Fibroblast of villous mesenchyme (primary cell): ENCODE measurements around the gene PAM16. TPM values are rescaled to one million over a fixed set of nuclear protein-coding genes. Genes with fewer than 3 reads are reported as not detected.
A peak's percentile ranks its signal among the peaks of the same experiment; 100 is the strongest.

Source experiments
- DNase-seq: peaks from one replicate; pipeline ENCODE4 v3.0.0-alpha.2; 2010; ENCODE audit warnings: low read depth
- H3K4me3 ChIP-seq: 2 replicates; pipeline ENCODE4 v1.5.1; 2011; ENCODE audit warnings: low read depth, mild to moderate bottlenecking, low read length
- total RNA-seq: library from RNA; depleted of rRNA; stranded (reverse); fragments of >200 nt; gene quantifications from 2 replicates; pipeline ENCODE4 v1.2.3, GENCODE V29; 2012
- TF ChIP-seq, protein P1 (sequence below): IDR thresholded peaks from 2 replicates; pipeline ENCODE4 v1.5.1; 2012; ENCODE audit warnings: low read depth, mild to moderate bottlenecking, low read length; ENCODE audit not compliant: insufficient read depth

The PAM16 gene
- total RNA-seq, 1 donor: 19.9 TPM

DNA sequence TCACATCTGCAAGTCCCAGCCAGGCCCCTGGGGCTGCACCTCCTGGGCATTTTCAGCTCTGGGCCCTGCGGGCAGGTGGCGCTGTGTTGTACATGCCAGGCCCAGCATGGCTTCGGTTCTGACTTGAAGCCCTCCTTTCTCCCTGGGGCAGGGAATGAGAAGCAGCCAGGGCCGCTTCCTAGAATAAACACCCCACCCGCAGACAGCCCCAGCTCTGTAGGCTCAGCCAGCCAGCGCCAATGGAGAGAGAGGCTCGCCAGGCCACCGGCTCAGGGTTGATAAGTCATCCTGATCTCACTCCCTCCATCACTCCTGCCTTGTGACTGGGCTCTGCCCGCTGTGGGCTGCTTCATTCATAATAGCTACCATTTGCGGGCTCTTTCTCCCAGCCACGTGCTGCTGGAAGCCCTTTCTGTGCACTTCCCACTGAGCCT lies 41.3 kb downstream of the PAM16 start:
- DNase-seq: peak; percentile 89
- TF ChIP-seq, protein P1, sequence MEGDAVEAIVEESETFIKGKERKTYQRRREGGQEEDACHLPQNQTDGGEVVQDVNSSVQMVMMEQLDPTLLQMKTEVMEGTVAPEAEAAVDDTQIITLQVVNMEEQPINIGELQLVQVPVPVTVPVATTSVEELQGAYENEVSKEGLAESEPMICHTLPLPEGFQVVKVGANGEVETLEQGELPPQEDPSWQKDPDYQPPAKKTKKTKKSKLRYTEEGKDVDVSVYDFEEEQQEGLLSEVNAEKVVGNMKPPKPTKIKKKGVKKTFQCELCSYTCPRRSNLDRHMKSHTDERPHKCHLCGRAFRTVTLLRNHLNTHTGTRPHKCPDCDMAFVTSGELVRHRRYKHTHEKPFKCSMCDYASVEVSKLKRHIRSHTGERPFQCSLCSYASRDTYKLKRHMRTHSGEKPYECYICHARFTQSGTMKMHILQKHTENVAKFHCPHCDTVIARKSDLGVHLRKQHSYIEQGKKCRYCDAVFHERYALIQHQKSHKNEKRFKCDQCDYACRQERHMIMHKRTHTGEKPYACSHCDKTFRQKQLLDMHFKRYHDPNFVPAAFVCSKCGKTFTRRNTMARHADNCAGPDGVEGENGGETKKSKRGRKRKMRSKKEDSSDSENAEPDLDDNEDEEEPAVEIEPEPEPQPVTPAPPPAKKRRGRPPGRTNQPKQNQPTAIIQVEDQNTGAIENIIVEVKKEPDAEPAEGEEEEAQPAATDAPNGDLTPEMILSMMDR: peak; percentile 70
- no peak overlapping the region for H3K4me3 ChIP-seq

DNA sequence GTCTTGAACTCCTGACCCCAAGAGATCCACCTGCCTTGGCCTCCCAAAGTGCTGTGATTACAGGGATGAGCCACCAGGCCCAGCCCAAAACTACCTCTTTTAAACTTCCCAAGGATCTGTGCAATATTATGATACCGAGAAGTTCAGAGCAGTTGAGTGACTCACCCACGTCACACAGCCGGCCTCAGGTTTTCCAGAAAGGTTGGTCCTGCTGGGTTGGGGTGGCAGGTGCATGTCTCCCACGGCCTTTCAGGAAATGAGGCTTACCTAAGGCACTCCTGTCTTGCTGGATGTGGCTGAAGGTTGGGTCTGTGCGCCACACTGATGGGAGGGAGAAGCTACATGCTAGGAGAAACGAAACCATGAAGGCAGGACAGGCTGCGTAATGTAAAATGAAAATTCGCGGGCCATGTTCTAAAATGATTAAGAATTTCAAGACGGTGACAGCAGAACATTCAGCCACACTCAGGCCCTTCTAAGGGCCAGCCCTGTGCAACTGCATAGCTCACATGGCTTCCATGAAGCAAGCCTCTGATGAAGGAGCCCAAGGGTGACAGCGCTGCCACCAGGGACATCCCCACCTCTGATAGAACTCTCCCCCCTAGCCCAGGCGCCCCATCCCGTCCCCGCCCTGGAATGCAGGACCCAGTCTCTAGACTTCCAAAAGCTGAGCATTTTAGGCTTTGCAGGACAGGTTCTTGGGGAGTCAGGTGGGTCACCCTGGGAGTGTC lies 41.9 kb downstream of the PAM16 start:
- no peak overlapping the region for H3K4me3 ChIP-seq
- DNase-seq: no peak
- TF ChIP-seq, protein P1: no peak

DNA sequence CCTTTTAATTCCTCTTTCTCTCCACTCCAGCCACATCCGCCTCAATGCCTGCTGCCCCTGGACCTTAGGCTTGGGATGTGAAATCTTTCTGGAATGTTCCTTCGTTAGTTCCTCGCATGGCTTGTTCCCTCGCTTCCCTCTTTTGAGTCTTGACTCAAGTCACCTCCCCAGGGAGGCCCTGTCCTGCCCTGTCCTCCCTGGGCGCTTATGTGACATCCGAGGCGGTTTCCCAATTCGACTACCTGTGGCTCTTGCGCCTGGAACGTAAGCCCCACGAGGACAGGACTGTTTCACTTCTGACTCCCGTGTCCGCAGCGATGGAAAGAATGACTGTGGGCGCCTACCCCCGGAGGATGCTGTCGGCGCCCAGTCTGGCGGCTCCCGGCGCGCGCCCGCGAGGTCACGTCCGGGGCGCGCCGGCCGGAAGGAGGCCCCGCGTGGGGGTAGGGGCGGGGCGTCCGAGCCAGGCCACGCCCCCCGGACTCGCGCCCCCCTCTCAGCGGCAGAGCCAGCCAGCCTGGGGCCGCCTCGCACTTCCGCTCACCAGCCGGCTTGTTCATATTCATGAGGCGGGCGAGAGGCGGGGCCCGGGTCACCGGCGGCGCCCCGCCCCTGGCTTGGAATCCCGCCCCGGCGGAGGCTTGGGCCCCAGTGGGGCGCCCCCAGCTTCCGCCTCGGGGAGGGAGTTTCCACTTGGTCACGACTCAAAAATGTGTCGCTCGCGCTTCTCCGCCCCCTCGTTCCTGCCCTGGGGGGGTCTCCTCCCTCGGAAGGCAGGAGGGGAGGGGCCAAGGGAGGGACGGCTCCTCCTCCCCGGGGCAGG lies 43.7 kb downstream of the PAM16 start:
- TF ChIP-seq, protein P1: no peak
- peak; percentile 97 for DNase-seq
- H3K4me3 ChIP-seq: peak overlapping the region; percentile 79

DNA sequence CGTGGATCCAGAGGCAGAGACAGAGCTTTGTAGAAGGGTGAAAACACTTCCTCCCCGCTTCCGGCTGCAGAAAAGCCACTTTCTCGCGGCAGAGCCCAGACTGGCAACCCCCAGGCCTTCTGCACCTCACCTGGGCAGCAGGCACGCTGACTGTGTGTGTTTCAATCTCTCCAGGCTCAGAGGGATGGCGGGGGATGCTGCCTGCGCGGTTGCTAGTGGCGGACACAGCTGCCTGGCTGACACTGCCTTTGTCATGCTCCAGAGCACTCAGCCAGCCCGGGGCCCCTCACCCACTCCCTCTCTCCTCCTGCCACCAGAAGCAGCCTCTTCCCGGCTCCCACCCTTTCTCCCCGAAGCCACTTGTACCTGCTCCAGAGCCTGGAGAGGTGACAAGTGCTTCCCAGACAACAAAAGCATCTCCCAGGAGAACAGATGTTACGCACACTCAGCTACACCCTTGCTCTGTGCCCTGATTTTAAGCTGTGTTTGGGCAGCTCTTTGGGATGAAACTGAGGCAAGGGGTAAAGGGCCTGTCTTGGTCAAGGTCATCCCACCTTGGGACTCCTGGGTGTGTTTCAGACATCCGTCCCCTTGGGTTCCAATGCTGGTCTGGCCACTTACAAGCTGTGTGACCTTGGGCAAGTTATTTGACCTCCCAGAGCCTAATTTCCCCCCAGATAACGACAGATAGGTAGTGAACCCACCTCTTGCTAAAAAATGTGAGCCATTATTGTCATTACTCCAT lies 44.5 kb downstream of the PAM16 start:
- H3K4me3 ChIP-seq: peak overlapping the region; percentile 79
- TF ChIP-seq, protein P1: no peak
- no peak for DNase-seq

- DNase-seq: no peak
- no peak overlapping the region for H3K4me3 ChIP-seq
- TF ChIP-seq, protein P1: no peak
Observed at GRCh38 chr16:4303973-4304372, 47.1 kb downstream of the PAM16 start.

GRCh38 chr16:4301968-4302367 lies 49.2 kb downstream of the PAM16 start:
- DNase-seq: no peak
- TF ChIP-seq, protein P1: no peak
- H3K4me3 ChIP-seq: no peak overlapping the region
